Activated CD8-positive, alpha-beta memory T cell treated with anti-CD3 and anti-CD28 coated beads for 24 hours (primary cell): ENCODE results near the gene OPHN1.

Source experiments
- DNase-seq: peaks from one replicate; pipeline ENCODE4 v3.0.0-alpha.2; 2020

OPHN1 gene

GRCh38 chrX:68234171-68234910 is 199.0 kb downstream of the OPHN1 start:
- DNase-seq, result no peak

GRCh38 chrX:68232206-68232605 is 201.1 kb downstream of the OPHN1 start:
- DNase-seq, result no peak

- DNase-seq, result no peak
These were observed 224.3 kb downstream of the OPHN1 start for GRCh38 chrX:68209008-68209407.

- no peak for DNase-seq
These were observed 228.7 kb downstream of the OPHN1 start for GRCh38 chrX:68204521-68205038.

- DNase-seq, result no peak
These were observed 229.6 kb downstream of the OPHN1 start for GRCh38 chrX:68203646-68204045.

GRCh38 chrX:68203211-68203610 is 230.1 kb downstream of the OPHN1 start:
- DNase-seq, result no peak

GRCh38 chrX:68199062-68199848 is 234.0 kb downstream of the OPHN1 start:
- no peak for DNase-seq

- DNase-seq, result no peak
These were observed 236.1 kb downstream of the OPHN1 start for GRCh38 chrX:68196939-68197791.

- DNase-seq, result no peak
These were observed 237.7 kb downstream of the OPHN1 start for GRCh38 chrX:68195561-68195960.

- no peak for DNase-seq
These were observed 239.5 kb downstream of the OPHN1 start for GRCh38 chrX:68193786-68194185.

- DNase-seq, result no peak
These were observed 240.1 kb downstream of the OPHN1 start for GRCh38 chrX:68193234-68193633.

GRCh38 chrX:68190799-68191198 is 242.5 kb downstream of the OPHN1 start:
- no peak for DNase-seq

- DNase-seq, result no peak
These were observed 246.6 kb downstream of the OPHN1 start for GRCh38 chrX:68186552-68187262.

GRCh38 chrX:68185161-68185560 is 248.1 kb downstream of the OPHN1 start:
- no peak for DNase-seq

GRCh38 chrX:68183612-68184214 is 249.6 kb downstream of the OPHN1 start:
- DNase-seq, result no peak

- DNase-seq, result no peak
These were observed 252.7 kb downstream of the OPHN1 start for GRCh38 chrX:68180579-68180978.

GRCh38 chrX:68179355-68179754 is 253.9 kb downstream of the OPHN1 start:
- no peak for DNase-seq

- no peak for DNase-seq
These were observed 255.8 kb downstream of the OPHN1 start for GRCh38 chrX:68177542-68177941.

GRCh38 chrX:68175562-68175961 is 257.7 kb downstream of the OPHN1 start:
- no peak for DNase-seq

GRCh38 chrX:68163441-68163840 is 269.9 kb downstream of the OPHN1 start:
- no peak for DNase-seq

- DNase-seq, result no peak
These were observed 285.4 kb downstream of the OPHN1 start for GRCh38 chrX:68147848-68148247.

- DNase-seq, result no peak
These were observed 287.2 kb downstream of the OPHN1 start for GRCh38 chrX:68146054-68146453.
